H9 (cell line): ENCODE data around the gene CCDC81. TPM values are rescaled to one million over a fixed set of nuclear protein-coding genes. Genes with fewer than 3 reads are reported as not detected.

ENCODE experiments used
- DNase-seq: peaks from one replicate; pipeline ENCODE4 v3.0.0-alpha.2; 2017
- H2AFZ ChIP-seq: one replicate; pipeline ENCODE4 v1.6.1; 2013; ENCODE audit warnings: mild to moderate bottlenecking, low read length, control low read depth, moderate library complexity
- H2AK5ac ChIP-seq: 2 replicates; pipeline ENCODE4 v1.6.1; 2013; ENCODE audit warnings: low read length, control low read depth, mixed read lengths; ENCODE audit not compliant: insufficient read length
- H2BK120ac ChIP-seq: one replicate; pipeline ENCODE4 v1.6.1; 2013; ENCODE audit warnings: low read depth, mild to moderate bottlenecking, low read length, control low read depth, inconsistent platforms; ENCODE audit not compliant: poor library complexity, severe bottlenecking
- H2BK12ac ChIP-seq: 2 replicates; pipeline ENCODE4 v1.6.1; 2013; ENCODE audit warnings: low read length, control low read depth, mixed read lengths, low read depth; ENCODE audit not compliant: insufficient read length
- H2BK15ac ChIP-seq: 2 replicates; pipeline ENCODE4 v1.6.1; 2013; ENCODE audit warnings: low read depth, low read length, control low read depth
- H2BK20ac ChIP-seq: one replicate; pipeline ENCODE4 v1.6.1; 2013; ENCODE audit warnings: low read depth, mild to moderate bottlenecking, low read length, control low read depth, inconsistent platforms; ENCODE audit not compliant: poor library complexity, severe bottlenecking
- H2BK5ac ChIP-seq: 2 replicates; pipeline ENCODE4 v1.6.1; 2013; ENCODE audit warnings: low read length, control low read depth, mixed read lengths; ENCODE audit not compliant: insufficient read length
- H3K14ac ChIP-seq: 2 replicates; pipeline ENCODE4 v1.6.1; 2013; ENCODE audit warnings: low read length, control low read depth; ENCODE audit not compliant: insufficient read depth
- H3K18ac ChIP-seq: 2 replicates; pipeline ENCODE4 v1.6.1; 2013; ENCODE audit warnings: low read depth, mild to moderate bottlenecking, mixed read lengths, low read length, control low read depth; ENCODE audit not compliant: insufficient read length
- H3K23ac ChIP-seq: 2 replicates; pipeline ENCODE4 v1.6.1; 2013; ENCODE audit warnings: low read length, control low read depth, mixed read lengths, low read depth; ENCODE audit not compliant: insufficient read length
- H3K23me2 ChIP-seq: 2 replicates; pipeline ENCODE4 v1.6.1; 2013; ENCODE audit warnings: low read depth, mild to moderate bottlenecking, mixed read lengths, low read length, control low read depth; ENCODE audit not compliant: insufficient read length, poor library complexity, severe bottlenecking
- H3K27ac ChIP-seq: 2 replicates; pipeline ENCODE4 v1.5.1; 2013; ENCODE audit warnings: low read length, control low read depth, mixed read lengths, low read depth; ENCODE audit not compliant: insufficient read length
- H3K27me3 ChIP-seq: 2 replicates; pipeline ENCODE4 v1.6.1; 2013; ENCODE audit warnings: low read length, control low read depth, inconsistent platforms; ENCODE audit not compliant: insufficient read depth
- H3K4ac ChIP-seq: 2 replicates; pipeline ENCODE4 v1.6.1; 2013; ENCODE audit warnings: low read depth, mild to moderate bottlenecking, control low read depth, inconsistent platforms, low read length, moderate library complexity
- H3K4me1 ChIP-seq: 2 replicates; pipeline ENCODE4 v1.6.1; 2013; ENCODE audit warnings: low read length, control low read depth, inconsistent platforms; ENCODE audit not compliant: insufficient read depth
- H3K4me2 ChIP-seq: 2 replicates; pipeline ENCODE4 v1.6.1; 2013; ENCODE audit warnings: low read length, control low read depth, mixed read lengths; ENCODE audit not compliant: insufficient read length, insufficient read depth
- H3K56ac ChIP-seq: 2 replicates; pipeline ENCODE4 v1.6.1; 2013; ENCODE audit warnings: low read depth, mild to moderate bottlenecking, mixed read lengths, low read length, control low read depth; ENCODE audit not compliant: insufficient read length
- H3K79me1 ChIP-seq: 2 replicates; pipeline ENCODE4 v1.6.1; 2013; ENCODE audit warnings: low read depth, mild to moderate bottlenecking, moderate library complexity, low read length, control low read depth, inconsistent platforms; ENCODE audit not compliant: insufficient read depth, poor library complexity, severe bottlenecking
- H3K79me2 ChIP-seq: 2 replicates; pipeline ENCODE4 v1.6.1; 2013; ENCODE audit warnings: low read length, control low read depth, inconsistent platforms; ENCODE audit not compliant: insufficient read depth
- H3K9ac ChIP-seq: 2 replicates; pipeline ENCODE4 v1.6.1; 2013; ENCODE audit warnings: low read length, control low read depth, mixed read lengths; ENCODE audit not compliant: insufficient read length; ENCODE audit errors: extremely low read depth
- H3K9me3 ChIP-seq: one replicate; pipeline ENCODE4 v1.6.1; 2013; ENCODE audit warnings: low read depth, low read length, inconsistent platforms; ENCODE audit not compliant: control insufficient read depth
- H3T11ph ChIP-seq: one replicate; pipeline ENCODE4 v1.6.1; 2013; ENCODE audit warnings: mild to moderate bottlenecking, low read length, control low read depth, inconsistent platforms
- H4K20me1 ChIP-seq: one replicate; pipeline ENCODE4 v1.6.1; 2013; ENCODE audit not compliant: control insufficient read depth, insufficient read length, insufficient read depth
- H4K5ac ChIP-seq: 2 replicates; pipeline ENCODE4 v1.6.1; 2013; ENCODE audit warnings: low read depth, mild to moderate bottlenecking, mixed read lengths, low read length, control low read depth; ENCODE audit not compliant: insufficient read length
- H4K8ac ChIP-seq: replicated peaks from 2 replicates; pipeline ENCODE4 v1.6.1; 2013; ENCODE audit warnings: low read length, control low read depth, mixed read lengths, low read depth; ENCODE audit not compliant: insufficient read length
- H4K91ac ChIP-seq: 2 replicates; pipeline ENCODE4 v1.6.1; 2013; ENCODE audit warnings: low read depth, mild to moderate bottlenecking, moderate library complexity, mixed read lengths, low read length, control low read depth; ENCODE audit not compliant: insufficient read length
- H3K27ac Mint-ChIP-seq, 3 experiments: 2 replicates in 2 of 3; 3 replicates in 1 of 3; pipeline ENCODE4 v1.8.0; 2020 to 2021; ENCODE audit warnings: mixed read lengths in 3 of 3, mild to moderate bottlenecking in 1 of 3, moderate library complexity in 1 of 3
- H3K27me3 Mint-ChIP-seq: 2 replicates; pipeline ENCODE4 v1.8.0; 2021; ENCODE audit warnings: low read depth, mild to moderate bottlenecking, moderate library complexity, mixed read lengths
- H3K36me3 Mint-ChIP-seq, 3 experiments: 2 replicates in 2 of 3; 3 replicates in 1 of 3; pipeline ENCODE4 v1.8.0; 2020 to 2021; ENCODE audit warnings: low read depth in 3 of 3, mixed read lengths in 3 of 3; ENCODE audit not compliant: insufficient read depth in 1 of 3
- H3K4me1 Mint-ChIP-seq, 2 experiments: 2 replicates each; pipeline ENCODE4 v1.8.0; 2020; ENCODE audit warnings: mixed read lengths in 2 of 2
- H3K4me3 Mint-ChIP-seq, 2 experiments: 2 replicates in 1 of 2; 3 replicates in 1 of 2; pipeline ENCODE4 v1.8.0; 2020 to 2021; ENCODE audit warnings: mild to moderate bottlenecking in 2 of 2, mixed read lengths in 2 of 2, moderate library complexity in 1 of 2
- H3K9me3 Mint-ChIP-seq, 2 experiments: 2 replicates in 1 of 2; 3 replicates in 1 of 2; pipeline ENCODE4 v1.8.0; 2020; ENCODE audit warnings: mild to moderate bottlenecking in 2 of 2, mixed read lengths in 2 of 2, moderate library complexity in 1 of 2
- CTCF ChIP-seq: fragments of 200-600 bp; sonication (generic); conservative IDR thresholded peaks from 3 replicates; pipeline ENCODE4 v1.8.0; 2021; ENCODE audit warnings: antibody characterized with exemption, mild to moderate bottlenecking
- WGBS: extraction: QIAGEN DNeasy Blood & Tissue Kit; methylation state at CpG from one replicate; pipeline ENCODE4 v1.1.7; 2013; ENCODE audit warnings: missing lambda C conversion rate, low lambda C conversion rate, mixed read lengths; ENCODE audit not compliant: insufficient read length; ENCODE audit errors: extremely low coverage; 5-methylcytosine and 5-hydroxymethylcytosine counted together
- total RNA-seq: library from RNA; stranded (reverse); gene quantifications from 2 replicates; pipeline ENCODE4 v1.2.1, GENCODE V29; 2021

The CCDC81 gene
- total RNA-seq, 1 experiment from 2014 or later: 0.52 TPM

DNA sequence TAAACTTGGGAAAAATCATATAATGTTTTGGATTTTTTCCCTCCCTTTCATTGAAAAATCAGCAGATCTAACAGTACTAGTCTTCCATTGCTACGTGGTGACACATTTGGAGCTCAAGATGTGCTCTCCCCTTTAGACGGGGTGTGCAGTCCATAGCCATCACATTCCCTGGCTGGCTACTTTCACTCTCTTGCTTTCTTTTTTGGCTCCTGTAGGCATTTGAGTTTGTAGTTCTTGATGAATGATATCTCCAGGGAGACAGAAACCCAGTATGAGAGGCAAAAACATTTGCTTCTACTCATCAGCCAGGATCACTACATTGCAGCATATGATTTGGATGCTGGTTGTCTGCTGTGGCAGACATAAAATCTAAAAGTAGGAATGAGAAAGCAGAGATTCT lies 12.1 kb downstream of the CCDC81 start:
- Histone ChIP-seq H3K4ac (no peak overlapping the region), H2BK12ac (no peak overlapping the region), H3K79me1 (no peaks in the 10 kb centered on the region), H2AK5ac (no peak overlapping the region), H3K23me2 (no peaks in the 10 kb centered on the region), H4K91ac (no peak overlapping the region), H3K9me3 (no peaks in the 10 kb centered on the region), H3K79me2 (no peaks in the 10 kb centered on the region), H3T11ph (no peak overlapping the region), H3K27ac (no peak overlapping the region), H3K4me2 (no peak overlapping the region), H3K27me3 (no peaks in the 10 kb centered on the region), H2BK15ac (no peak overlapping the region), H4K20me1 (no peaks in the 10 kb centered on the region), H3K23ac (no peak overlapping the region), H3K56ac (no peak overlapping the region), H2BK5ac (no peak overlapping the region), H3K14ac (no peak overlapping the region), H2BK120ac (no peak overlapping the region), H4K8ac (no peak overlapping the region), H2AFZ (no peak overlapping the region), H4K5ac (no peak overlapping the region), H3K4me1 (no peaks in the 10 kb centered on the region), H3K18ac (no peak overlapping the region), H3K9ac (no peak overlapping the region), H2BK20ac (no peak overlapping the region)
- H3K36me3 Mint-ChIP-seq: no peaks in the 10 kb centered on the region
- no peak overlapping the region for H3K4me3 Mint-ChIP-seq
- WGBS: no CpG with 5 or more reads among the region's 2 CpGs
- H3K27me3 Mint-ChIP-seq: no peaks in the 10 kb centered on the region
- H3K4me1 Mint-ChIP-seq: peaks cover 4% of the 10 kb centered on the region in 2 experiments
- H3K27ac Mint-ChIP-seq: no peak overlapping the region
- no peak for TF ChIP-seq CTCF
- H3K9me3 Mint-ChIP-seq: no peaks in the 10 kb centered on the region
- DNase-seq: no peak
